ENCODE results near the gene PSG7. TPM values are rescaled to one million over a fixed set of nuclear protein-coding genes. Genes with fewer than 3 reads are reported as not detected.

PSG7 gene
- total RNA-seq, result not detected

DNA sequence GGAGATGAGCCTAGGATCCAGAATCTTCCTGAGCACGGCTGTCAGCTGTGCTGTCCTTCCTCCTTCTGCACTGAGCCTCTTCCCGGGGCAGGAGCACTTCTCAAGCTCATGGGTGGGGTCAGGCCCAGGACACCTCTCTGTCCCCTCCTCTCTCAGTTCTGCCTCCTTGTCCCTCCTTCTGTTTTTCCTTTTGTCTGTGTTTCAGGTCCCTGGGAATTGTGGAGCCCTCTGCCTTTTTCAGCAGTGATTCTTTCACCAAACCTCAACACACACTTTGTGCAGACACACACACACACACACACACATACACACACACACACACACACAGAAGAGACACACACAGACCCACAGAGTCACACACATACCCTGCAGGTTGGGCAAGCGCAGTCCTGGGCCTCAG is at the start of gene PSG7:
TSS of gene PSG7 (minus strand) at position 101 of the 400 bp plus-strand sequence. CDS start 131 bp downstream, outside the sequence.

DNA sequence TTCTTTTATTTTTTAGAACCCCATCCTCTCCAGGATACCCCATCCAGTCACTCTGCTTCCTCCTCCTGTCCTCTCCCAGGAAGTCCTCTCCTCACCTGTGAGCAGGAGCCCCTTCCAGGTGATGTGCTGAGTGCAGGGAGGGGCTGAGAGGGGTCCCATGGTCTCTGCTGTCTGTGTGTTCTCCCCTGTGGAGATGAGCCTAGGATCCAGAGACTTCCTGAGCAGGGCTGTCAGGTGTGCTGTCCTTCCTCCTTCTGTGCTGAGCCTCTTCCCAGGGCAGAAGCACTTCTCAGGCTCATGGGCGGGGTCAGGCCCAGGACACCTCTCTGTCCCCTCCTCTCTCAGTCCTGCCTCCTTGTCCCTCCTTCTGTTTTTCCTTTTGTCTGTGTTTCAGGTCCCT is 19.4 kb downstream of the PSG7 start, which contains the start of gene PSG6:
TSS of gene PSG6 (minus strand) at position 261 of the 400 bp plus-strand sequence. CDS start at position 159, 102 bp downstream.

DNA sequence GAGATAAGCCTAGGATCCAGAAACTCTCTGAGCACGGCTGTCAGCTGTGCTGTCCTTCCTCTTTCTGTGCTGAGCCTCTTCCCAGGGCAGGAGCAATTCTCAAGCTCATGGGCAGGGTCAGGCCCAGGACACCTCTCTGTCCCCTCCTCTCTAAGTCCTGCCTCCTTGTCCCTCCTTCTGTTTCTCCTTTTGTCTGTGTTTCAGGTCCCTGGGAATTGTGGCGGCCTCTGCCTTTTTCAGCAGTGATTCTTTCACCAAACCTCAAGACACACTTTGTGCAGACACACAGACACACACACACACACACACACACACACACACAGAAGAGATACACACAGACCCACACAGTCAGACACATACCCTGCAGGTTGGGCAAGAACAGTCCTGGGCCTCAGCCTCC is 57.4 kb downstream of the PSG7 start, which contains the start of gene PSG1:
TSS of gene PSG1 (minus strand) at position 101 of the 400 bp plus-strand sequence. CDS start 132 bp downstream, outside the sequence.

Other genes starting within 250 kb of the PSG7 start
- gene PSG3, start 196.7 kb downstream of the PSG7 start, total RNA-seq, result not detected
- gene PSG8, start 171.5 kb downstream of the PSG7 start, total RNA-seq, result not detected
- not detected for gene PSG1, start 57.5 kb downstream of the PSG7 start, total RNA-seq
- gene PSG6, start 19.3 kb downstream of the PSG7 start, total RNA-seq, result not detected
- gene PSG11, start 89.3 kb upstream of the PSG7 start, total RNA-seq, result not detected
- gene PSG2, start 145.5 kb upstream of the PSG7 start, total RNA-seq, result not detected
- gene PSG5, start 249.3 kb upstream of the PSG7 start, total RNA-seq, result not detected

All from camera-type eye (tissue), 1 donor.